Urinary bladder (tissue), 4 donors: Measurements from ENCODE around the gene EIF3I. TPM values are rescaled to one million over a fixed set of nuclear protein-coding genes. Genes with fewer than 3 reads are reported as not detected.
A peak's percentile ranks its signal among the peaks of the same experiment; 100 is the strongest.

Experiments
- DNase-seq: peaks from one replicate; pipeline ENCODE4 v3.0.0-alpha.2; 2015; ENCODE audit errors: extremely low spot score
- H3K27ac ChIP-seq: one replicate; pipeline ENCODE4 v1.5.1; 2013; ENCODE audit warnings: low read depth, mild to moderate bottlenecking, moderate library complexity
- H3K36me3 ChIP-seq: one replicate; pipeline ENCODE4 v1.6.1; 2013; ENCODE audit warnings: mild to moderate bottlenecking, moderate library complexity; ENCODE audit not compliant: insufficient read depth
- H3K4me1 ChIP-seq: one replicate; pipeline ENCODE4 v1.6.1; 2013; ENCODE audit warnings: mild to moderate bottlenecking, moderate library complexity; ENCODE audit not compliant: insufficient read depth
- H3K4me3 ChIP-seq: one replicate; pipeline ENCODE4 v1.5.1; 2013; ENCODE audit warnings: low read depth, low read length
- WGBS: extraction: QIAGEN DNeasy Blood & Tissue Kit; methylation state at CpG from one replicate; pipeline ENCODE4 v1.1.7; 2013; 5-methylcytosine and 5-hydroxymethylcytosine counted together
- polyA plus RNA-seq: library from polyadenylated mRNA; stranded (reverse); fragments of 200-250 nt; gene quantifications from one replicate; pipeline ENCODE4 v1.2.3, GENCODE V29; 2013
- total RNA-seq: library from RNA; depleted of rRNA; stranded (reverse); fragments of >200 nt; gene quantifications from one replicate; pipeline ENCODE4 v1.2.3, GENCODE V29; 2014
- donor health status: healthy with polysubstance abuse.
- donor health status: healthy.

The EIF3I gene
- total and polyA plus RNA-seq, 2 donors = 102 to 177 TPM

DNA sequence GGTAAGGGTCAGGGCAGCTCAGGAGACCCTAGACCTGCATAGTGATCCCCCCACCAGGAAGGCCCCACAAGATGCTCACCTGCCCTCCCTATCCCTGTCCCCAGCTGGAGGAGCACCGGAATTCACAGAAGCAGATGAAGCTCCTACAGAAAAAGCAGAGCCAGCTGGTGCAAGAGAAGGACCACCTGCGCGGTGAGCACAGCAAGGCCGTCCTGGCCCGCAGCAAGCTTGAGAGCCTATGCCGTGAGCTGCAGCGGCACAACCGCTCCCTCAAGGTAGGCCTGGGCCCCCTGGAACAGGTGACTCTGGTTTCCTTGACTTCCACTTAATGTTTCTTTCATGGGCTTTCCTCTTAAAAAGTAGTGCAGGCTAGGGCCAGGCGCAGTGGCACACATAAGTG, 34.4 kb upstream of the EIF3I start:
- WGBS = 97% methylated on average over 9 of the region's 9 CpGs
- no peak for DNase-seq
- H3K36me3 ChIP-seq = peaks cover 11% of the 10 kb centered on the region

DNA sequence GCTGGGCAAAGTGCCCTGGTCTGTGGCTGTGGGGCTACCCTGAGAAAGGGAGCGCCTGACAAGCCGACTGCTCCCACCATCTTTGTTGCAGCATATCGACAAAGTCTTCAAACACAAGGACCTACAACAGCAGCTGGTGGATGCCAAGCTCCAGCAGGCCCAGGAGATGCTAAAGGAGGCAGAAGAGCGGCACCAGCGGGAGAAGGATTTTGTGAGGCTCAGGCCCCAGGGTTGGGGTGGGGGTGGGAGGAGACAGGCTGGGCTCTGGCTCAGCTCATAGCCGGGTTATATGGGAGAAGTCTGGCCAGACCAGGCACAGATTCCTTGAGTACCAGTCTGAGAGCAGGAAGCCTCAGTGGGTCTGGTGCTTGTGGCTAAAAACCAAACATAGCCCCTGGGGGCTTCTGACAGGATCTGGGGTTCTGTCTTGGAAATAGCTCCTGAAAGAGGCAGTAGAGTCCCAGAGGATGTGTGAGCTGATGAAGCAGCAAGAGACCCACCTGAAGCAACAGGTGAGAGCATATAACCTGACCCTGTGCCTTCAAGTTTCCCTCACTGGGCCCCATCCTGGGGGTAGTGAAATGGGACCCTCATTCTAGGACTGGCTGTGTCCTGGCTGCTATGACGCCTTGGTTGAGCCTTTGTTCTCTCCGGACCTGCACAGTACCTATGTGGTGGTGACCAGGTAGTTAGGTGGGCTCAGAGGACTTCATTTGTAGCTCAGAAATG, 29.8 kb upstream of the EIF3I start:
- DNase-seq = no peak
- H3K36me3 ChIP-seq = peaks cover 13% of the 10 kb centered on the region
- 93% methylated on average over 8 of the region's 8 CpGs for WGBS
- H3K27ac ChIP-seq = no peak overlapping the region
- H3K4me3 ChIP-seq = no peak overlapping the region
- H3K4me1 ChIP-seq = no peaks in the 10 kb centered on the region

More for the DNA sequence above, 34.4 kb upstream of the EIF3I start:
- no peak overlapping the region for H3K4me3 ChIP-seq
- H3K27ac ChIP-seq = no peak overlapping the region
- H3K4me1 ChIP-seq = peaks cover 2% of the 10 kb centered on the region

DNA sequence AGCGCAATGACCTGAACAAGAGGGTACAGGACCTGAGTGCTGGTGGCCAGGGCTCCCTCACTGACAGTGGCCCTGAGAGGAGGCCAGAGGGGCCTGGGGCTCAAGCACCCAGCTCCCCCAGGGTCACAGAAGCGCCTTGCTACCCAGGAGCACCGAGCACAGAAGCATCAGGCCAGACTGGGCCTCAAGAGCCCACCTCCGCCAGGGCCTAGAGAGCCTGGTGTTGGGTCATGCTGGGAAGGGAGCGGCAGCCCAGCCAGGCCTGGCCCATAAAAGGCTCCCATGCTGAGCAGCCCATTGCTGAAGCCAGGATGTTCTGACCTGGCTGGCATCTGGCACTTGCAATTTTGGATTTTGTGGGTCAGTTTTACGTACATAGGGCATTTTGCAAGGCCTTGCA, 27.2 kb upstream of the EIF3I start:
- H3K36me3 ChIP-seq = peaks cover 7% of the 10 kb centered on the region
- 95% methylated on average over 6 of the region's 6 CpGs for WGBS
- DNase-seq = no peak
- H3K4me3 ChIP-seq = no peak overlapping the region
- H3K27ac ChIP-seq = no peak overlapping the region
- H3K4me1 ChIP-seq = no peaks in the 10 kb centered on the region

DNA sequence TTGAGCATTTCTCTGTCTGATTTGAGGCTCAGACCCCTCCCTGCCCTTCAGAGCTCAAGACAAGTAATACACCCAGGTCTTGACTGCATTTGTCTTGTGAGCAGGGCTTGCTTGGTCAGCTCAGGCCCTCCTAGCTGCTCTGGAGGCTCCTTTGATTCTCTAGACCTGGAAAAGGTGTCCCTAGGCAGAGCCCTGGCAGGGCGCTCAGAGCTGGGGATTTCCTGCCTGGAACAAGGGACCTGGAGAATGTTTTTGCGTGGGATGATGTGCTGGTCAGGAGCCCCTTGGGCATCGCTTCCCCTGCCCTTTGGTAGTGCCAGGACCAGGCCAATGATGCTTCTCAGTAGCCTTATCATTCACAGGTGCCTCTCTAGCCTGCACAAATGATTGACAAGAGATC, 26.7 kb upstream of the EIF3I start:
- WGBS = 86% methylated on average over 3 of the region's 3 CpGs

DNA sequence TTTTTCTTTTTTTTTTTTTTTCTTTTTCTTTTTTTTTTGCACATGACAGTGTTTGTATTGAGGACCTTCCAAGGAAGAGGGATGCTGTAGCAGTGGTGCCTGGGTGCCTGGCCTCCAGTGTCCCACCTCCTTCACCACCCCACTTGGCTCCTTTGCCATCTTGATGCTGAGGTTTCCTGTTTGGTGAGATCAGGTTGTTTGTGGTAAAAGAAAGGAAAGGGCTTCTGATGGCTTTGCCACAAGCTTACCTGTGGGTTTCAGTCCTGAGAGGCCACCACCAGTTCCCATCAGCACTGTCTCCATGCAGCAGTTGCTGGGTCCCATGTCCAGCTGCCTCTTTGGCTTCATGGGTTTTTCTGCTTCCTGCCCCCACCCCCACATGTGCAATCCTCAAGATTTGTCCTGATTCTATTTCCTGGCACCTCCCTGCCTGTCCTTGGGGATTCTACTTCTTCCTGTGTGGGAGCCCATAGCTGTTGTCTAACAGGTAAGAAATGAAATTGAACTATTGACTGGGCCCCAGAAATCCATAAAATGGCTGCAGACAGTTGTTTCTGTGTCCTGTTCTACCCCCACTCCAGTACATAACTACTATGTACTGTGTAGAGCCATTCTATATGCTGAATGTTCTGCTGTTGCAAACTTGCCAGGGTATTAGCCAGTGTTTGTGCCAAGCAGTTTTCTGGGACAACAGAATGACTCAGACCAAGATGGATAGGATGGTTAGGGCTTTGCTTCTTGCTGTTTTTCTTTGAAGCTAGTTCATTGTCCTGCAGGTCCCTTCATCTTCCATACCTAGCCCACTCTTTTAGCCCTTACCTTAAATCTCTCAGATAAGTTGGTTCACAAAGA, 26.0 kb upstream of the EIF3I start:
- Histone ChIP-seq H3K4me3 (no peak overlapping the region), H3K36me3 (peaks cover 7% of the 10 kb centered on the region), H3K27ac (no peak overlapping the region), H3K4me1 (no peaks in the 10 kb centered on the region)
- no peak for DNase-seq

More for the DNA sequence above, 26.7 kb upstream of the EIF3I start:
- H3K4me1 ChIP-seq = no peaks in the 10 kb centered on the region
- no peak overlapping the region for H3K4me3 ChIP-seq
- no peak overlapping the region for H3K27ac ChIP-seq
- H3K36me3 ChIP-seq = peaks cover 7% of the 10 kb centered on the region
- DNase-seq = no peak

DNA sequence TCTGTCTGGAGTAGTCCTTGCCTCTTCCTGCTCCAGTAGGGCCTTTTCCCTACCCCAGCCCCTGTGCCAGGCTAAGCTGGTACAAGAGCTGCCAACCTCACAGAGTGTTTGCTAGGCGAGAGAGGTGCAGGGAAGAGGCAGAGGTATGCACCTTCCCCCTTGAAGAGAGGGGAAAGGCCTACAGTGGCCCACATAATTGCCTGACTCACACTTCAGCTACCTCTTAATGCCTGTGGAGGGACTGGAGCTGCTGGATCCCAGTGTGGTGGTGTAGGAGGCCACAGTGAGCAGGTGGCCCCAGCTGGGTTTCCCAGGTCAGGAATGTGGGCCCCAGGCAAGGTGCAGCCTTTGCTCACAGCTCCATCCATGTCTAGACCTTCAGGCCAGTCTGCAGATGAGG, 25.1 kb upstream of the EIF3I start:
- no peak for DNase-seq
- Histone ChIP-seq H3K4me1 (no peaks in the 10 kb centered on the region), H3K4me3 (no peak overlapping the region), H3K36me3 (peaks cover 7% of the 10 kb centered on the region), H3K27ac (no peak overlapping the region)
- WGBS = 87% methylated on average over 1 of the region's 1 CpG

DNA sequence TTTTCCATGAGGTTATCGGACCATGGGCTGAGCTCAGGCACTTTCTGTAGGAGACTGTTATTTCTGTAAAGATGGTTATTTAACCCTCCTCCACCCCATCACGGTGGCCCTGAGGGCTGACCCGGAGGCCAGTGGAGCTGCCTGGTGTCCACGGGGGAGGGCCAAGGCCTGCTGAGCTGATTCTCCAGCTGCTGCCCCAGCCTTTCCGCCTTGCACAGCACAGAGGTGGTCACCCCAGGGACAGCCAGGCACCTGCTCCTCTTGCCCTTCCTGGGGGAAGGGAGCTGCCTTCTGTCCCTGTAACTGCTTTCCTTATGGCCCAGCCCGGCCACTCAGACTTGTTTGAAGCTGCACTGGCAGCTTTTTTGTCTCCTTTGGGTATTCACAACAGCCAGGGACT, 24.4 kb upstream of the EIF3I start:
- peaks cover 2% of the 10 kb centered on the region for H3K36me3 ChIP-seq
- no peak overlapping the region for H3K27ac ChIP-seq
- DNase-seq = no peak
- H3K4me3 ChIP-seq = no peak overlapping the region
- no peaks in the 10 kb centered on the region for H3K4me1 ChIP-seq
- WGBS = 66% methylated on average over 6 of the region's 6 CpGs

DNA sequence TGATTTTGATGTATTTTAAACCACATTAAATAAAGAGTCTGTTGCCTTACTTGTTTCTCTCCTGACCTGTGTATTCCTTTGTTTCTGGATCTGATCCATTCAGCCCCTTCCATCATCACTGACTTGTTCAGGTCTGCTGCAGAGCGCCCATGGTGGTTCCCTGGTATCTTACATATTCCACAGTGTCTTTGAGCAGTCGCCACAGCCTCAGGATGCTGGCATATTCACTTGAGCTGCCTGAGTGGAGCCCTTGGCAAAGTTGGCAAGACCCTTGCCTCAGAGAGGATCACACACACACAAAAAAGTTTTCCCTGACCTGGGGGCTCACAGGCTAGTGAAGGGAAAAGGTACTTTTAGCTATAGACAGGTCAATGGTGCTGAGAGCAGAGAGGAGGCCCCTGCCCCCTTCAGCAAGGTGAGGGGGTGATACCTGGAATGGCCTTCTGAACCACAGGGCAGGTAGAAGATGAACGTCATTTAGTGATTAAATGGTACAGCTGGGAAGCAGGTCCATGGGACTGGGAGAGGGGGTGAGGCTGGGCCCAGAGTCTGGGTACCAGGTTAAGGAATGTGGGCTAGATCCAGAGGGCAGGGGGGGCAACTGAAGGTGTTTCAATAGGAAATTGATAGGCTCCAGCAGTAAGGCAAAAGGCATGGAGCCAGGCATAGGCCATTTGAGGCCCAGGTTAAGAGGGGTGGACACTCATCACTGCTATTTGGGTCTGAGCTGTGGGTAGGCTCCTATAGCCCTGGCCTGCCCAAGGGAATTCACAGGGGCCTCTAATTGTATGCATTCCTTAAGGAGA, 23.8 kb upstream of the EIF3I start:
- H3K27ac ChIP-seq = no peak overlapping the region
- peaks cover 2% of the 10 kb centered on the region for H3K36me3 ChIP-seq
- DNase-seq = no peak
- 89% methylated on average over 3 of the region's 3 CpGs for WGBS
- H3K4me3 ChIP-seq = no peak overlapping the region
- no peaks in the 10 kb centered on the region for H3K4me1 ChIP-seq

DNA sequence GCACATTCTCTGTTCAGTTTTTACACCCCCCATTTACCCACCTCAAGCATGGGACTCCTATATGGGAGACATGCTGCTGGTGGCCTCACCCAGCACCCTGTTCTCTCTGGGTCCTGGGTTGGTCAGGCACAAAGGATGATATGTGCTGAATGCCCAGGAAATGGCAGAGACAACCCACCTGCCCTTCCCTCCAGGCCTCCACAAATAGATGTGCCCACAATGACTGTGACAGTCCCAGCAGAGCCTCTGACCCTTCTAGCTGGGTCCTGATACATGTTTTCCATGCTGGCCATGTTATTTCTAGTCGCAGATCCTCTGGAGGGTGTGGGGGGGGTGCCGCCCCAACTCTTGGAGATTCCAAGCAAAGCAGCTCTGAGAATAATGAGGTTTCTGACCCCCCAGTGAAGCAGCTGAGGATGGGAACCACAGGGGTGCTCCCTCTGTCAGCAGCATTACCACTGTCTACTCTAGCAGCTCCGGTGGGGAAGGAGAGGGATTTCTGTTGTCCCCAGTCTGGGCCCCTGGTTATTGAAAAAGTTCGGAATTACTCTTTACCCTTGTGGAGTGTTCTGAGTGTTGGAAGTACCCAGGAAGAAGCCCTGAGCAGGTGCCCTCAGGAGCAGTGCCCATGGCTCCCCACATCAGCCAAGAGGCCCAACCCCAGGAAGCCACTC, 23.0 kb upstream of the EIF3I start:
- WGBS = 51% methylated on average over 4 of the region's 4 CpGs
- Histone ChIP-seq H3K4me1 (no peaks in the 10 kb centered on the region), H3K36me3 (peaks cover 2% of the 10 kb centered on the region), H3K27ac (no peak overlapping the region), H3K4me3 (no peak overlapping the region)
- DNase-seq = no peak

DNA sequence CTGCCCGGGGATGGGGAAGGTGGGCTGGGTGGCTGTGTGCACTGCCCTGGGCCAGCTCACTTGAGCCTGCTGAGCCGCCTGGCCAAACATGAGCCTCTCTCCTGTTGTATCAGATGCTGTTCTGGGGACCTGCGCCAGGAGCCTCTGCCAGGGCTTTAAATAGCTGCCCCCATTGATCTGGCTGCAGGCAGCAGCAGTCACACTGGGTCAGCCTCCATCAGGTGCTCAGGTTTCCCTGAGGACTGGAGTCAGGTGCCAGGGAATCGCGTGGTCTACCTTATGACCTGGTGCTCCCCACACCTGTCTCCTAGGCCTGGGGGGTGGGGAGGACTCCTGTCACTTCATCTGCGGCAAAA, 22.5 kb upstream of the EIF3I start:
- Histone ChIP-seq H3K4me1 (no peaks in the 10 kb centered on the region), H3K4me3 (no peak overlapping the region), H3K36me3 (peaks cover 2% of the 10 kb centered on the region), H3K27ac (no peak overlapping the region)
- no peak for DNase-seq
- 27% methylated on average over 6 of the region's 6 CpGs for WGBS

DNA sequence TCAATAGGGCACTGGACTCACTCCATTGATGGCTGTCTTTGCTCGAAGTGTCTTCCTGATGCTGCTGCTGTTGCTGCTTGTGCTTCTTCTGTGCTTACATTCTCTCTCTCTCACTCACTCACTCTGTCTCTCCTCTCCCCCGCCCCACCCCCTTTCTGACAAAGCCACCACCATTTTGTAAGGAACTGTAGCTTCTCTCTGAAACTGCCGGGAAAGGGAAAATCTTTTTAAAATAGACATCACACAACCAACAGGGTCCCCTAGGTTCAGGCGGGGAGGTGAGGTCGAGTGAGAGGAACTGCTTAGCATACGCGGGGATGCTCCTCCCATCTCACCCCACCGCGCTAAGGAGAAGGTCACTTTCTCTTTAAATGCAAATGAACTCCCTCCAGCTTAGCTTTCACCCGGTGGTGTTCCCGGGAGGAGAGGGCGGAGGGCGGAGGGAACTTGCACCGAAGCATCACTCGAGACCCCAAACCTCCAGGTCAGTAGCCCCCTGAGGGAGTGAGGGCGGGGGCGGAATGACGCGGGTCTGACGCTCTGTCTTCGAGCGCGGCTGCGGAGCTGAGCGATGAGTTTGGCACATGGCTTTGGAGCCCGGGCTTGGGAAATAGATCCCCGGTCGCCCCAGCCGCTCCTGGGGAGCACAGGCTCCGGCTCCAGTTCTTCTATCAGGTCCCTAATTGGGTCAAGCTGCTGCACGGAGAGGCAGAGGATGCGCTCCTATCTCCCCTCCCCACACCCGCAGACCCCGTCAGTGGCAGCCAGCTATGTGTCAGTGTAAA, 21.8 kb upstream of the EIF3I start, which contains the start of gene CCDC28B:
Gene CCDC28B (plus strand): TSS at position 370 of the 785 bp plus-strand sequence. CDS start 1,341 bp downstream, outside the sequence.
- Histone ChIP-seq H3K4me3 (peak within 1 kb of the TSS; percentile 43), H3K27ac (peak within 1 kb of the TSS; percentile 14), H3K4me1 (no peaks in the 10 kb centered on the region), H3K36me3 (no peaks in the 10 kb centered on the region)
- WGBS = under 1% methylated on average over 34 of the region's 34 CpGs
- peak; percentile 72 for DNase-seq

DNA sequence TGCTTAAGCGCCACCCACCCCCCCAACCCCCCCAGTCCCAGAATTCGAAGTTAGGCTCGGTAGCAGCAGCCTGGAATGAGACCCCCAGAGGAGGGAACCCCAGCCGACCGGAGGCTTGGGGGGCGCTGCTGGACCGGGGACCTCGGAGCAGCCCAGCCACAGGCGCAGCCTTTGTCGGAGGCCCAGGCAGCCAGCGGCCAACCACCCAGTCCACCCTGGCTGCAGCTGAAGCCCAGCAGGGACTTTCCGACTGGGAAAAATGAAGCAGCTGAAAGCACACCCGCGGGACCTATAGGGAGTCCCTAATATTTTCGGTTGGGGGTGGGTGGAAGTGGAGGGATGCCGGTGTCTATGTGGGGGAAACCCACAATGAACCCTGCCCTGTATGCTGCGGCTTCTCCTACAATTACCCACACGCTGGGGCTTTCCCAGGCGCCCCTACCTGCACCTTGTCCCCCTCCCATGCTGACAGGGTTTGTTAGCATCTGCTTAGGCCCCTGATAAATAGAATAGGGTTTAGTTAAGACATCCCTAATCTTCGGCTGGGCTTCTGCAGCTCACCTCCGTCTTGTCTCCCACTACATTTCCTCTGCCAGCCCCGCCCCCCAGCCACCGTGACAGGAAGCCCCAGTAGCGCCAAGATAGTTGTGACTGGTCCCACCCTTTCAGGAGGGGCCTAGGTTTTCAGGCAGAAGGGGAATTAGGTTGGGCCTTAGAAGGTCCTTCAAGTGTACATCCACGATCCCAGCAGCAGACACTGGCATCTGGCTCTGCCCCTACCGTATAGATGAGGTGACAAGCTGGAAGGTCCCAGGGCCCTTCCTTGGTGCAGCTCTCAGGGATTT, 21.0 kb upstream of the EIF3I start:
- H3K4me1 ChIP-seq = no peaks in the 10 kb centered on the region
- 1% methylated on average over 26 of the region's 26 CpGs for WGBS
- DNase-seq = no peak
- no peaks in the 10 kb centered on the region for H3K36me3 ChIP-seq
- H3K4me3 ChIP-seq = peak overlapping the region; percentile 43
- no peak overlapping the region for H3K27ac ChIP-seq
